CD8-positive, alpha-beta memory T cell (primary cell): ENCODE results near the gene SORCS1. TPM values are rescaled to one million over a fixed set of nuclear protein-coding genes. Genes with fewer than 3 reads are reported as not detected.

Experiments
- CTCF ChIA-PET: fragments of 350-600 bp; sonication (Branson Sonifier 250); formaldehyde crosslinking; loops from one replicate; lab custom pipeline; 2021; ENCODE audit warnings: antibody characterized with exemption; lab: Charles Lee
- POLR2A ChIA-PET: fragments of 350-600 bp; sonication (Branson Sonifier 250); formaldehyde crosslinking; loops from one replicate; lab custom pipeline; 2021; ENCODE audit warnings: antibody characterized with exemption; lab: Charles Lee
- DNase-seq, 5 donors: peaks; one replicate each; pipeline versions ENCODE4 v3.0.0 to v3.0.0-alpha.2; 2020 to 2022; ENCODE audit warnings: mixed read lengths in 1 of 5
- H3K27ac ChIP-seq: one replicate; pipeline ENCODE4 v1.7.0; 2013; ENCODE audit warnings: low read depth, mild to moderate bottlenecking, low read length, moderate library complexity
- H3K27me3 ChIP-seq: 2 replicates; pipeline ENCODE4 v1.7.0; 2013; ENCODE audit warnings: low read length, mild to moderate bottlenecking; ENCODE audit not compliant: insufficient read depth, poor library complexity, severe bottlenecking
- H3K36me3 ChIP-seq: 2 replicates; pipeline ENCODE4 v1.7.0; 2013; ENCODE audit warnings: mild to moderate bottlenecking, low read length, moderate library complexity; ENCODE audit not compliant: insufficient read depth
- H3K4me1 ChIP-seq: 2 replicates; pipeline ENCODE4 v1.7.0; 2013; ENCODE audit warnings: mild to moderate bottlenecking, low read length, moderate library complexity; ENCODE audit not compliant: insufficient read depth
- H3K4me3 ChIP-seq: 2 replicates; pipeline ENCODE4 v1.7.0; 2013; ENCODE audit warnings: mild to moderate bottlenecking, low read length
- H3K9me3 ChIP-seq: 2 replicates; pipeline ENCODE4 v1.7.0; 2013; ENCODE audit warnings: mild to moderate bottlenecking, low read length
- H3K27ac Mint-ChIP-seq, 8 donors: one replicate each; pipeline ENCODE4 v1.8.0; 2020 to 2021; ENCODE audit warnings: mixed read lengths in 8 of 8, mild to moderate bottlenecking in 6 of 8, inconsistent platforms in 3 of 8, moderate library complexity in 3 of 8
- H3K27me3 Mint-ChIP-seq, 2 donors: one replicate each; pipeline ENCODE4 v1.8.0; 2020 to 2021; ENCODE audit warnings: mixed read lengths in 2 of 2, mild to moderate bottlenecking in 1 of 2, moderate library complexity in 1 of 2
- H3K36me3 Mint-ChIP-seq, 3 donors: one replicate each; pipeline ENCODE4 v1.8.0; 2020 to 2021; ENCODE audit warnings: mixed read lengths in 3 of 3, inconsistent platforms in 1 of 3, mild to moderate bottlenecking in 1 of 3
- H3K4me1 Mint-ChIP-seq, 3 donors: one replicate each; pipeline ENCODE4 v1.8.0; 2020 to 2021; ENCODE audit warnings: mixed read lengths in 3 of 3, inconsistent platforms in 1 of 3, mild to moderate bottlenecking in 1 of 3
- H3K4me3 Mint-ChIP-seq, 7 donors: one replicate each; pipeline ENCODE4 v1.8.0; 2020 to 2021; ENCODE audit warnings: mixed read lengths in 7 of 7, mild to moderate bottlenecking in 6 of 7, moderate library complexity in 4 of 7, inconsistent platforms in 2 of 7
- H3K9me3 Mint-ChIP-seq, 5 donors: one replicate each; pipeline ENCODE4 v1.8.0; 2020 to 2022; ENCODE audit warnings: mixed read lengths in 5 of 5, mild to moderate bottlenecking in 3 of 5, moderate library complexity in 2 of 5, inconsistent platforms in 1 of 5
- polyA plus RNA-seq: library from polyadenylated mRNA; unstranded; fragments of 300-500 nt; fragmentation: Illumina TruSeq; gene quantifications from one replicate; pipeline ENCODE4 v1.2.3, GENCODE V29; 2021
- total RNA-seq, 2 experiments: library from RNA; stranded (reverse); gene quantifications; one replicate each; pipeline ENCODE4 v1.2.3, GENCODE V29; 2021

The SORCS1 gene
- total and polyA plus RNA-seq, 3 experiments from 2014 or later, result not detected

DNA sequence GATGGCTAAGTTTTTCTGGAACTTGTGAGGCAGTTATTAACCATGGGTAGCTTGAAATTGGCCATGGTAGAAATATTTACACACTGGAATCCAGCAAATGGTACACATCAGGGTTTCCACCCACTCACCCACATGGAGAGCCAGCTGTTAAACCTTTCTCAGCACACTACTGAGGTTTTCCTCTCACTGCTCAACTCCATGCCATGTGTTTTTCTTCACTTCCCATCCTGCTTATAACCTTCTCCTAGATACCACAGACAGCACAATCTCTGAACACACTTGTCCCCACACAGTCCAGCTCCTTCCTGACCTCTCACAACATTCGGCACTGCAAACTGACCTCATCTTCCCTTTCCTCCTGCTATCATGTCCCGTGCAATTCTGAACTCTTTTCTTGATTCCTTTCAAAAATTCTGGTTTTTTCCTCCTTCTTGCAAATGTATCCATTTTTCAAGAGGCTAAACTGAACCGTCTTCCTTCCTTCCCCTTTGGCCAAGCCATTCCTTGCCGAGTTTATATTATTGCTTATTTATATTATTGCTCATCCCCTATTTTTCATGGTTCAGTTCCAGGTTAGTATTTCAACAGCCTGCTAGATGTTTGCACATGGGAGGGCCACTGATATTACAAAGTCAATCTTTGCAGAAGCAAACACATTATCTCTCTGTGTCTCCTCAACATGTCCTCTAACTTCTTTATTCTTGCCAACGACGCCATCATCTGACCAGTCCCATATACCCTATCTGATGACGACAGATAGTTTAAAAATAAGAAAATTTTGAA, 606.4 kb downstream of the SORCS1 start:
- Histone ChIP-seq H3K4me1 (no peaks in the 10 kb centered on the region), H3K27me3 (no peaks in the 10 kb centered on the region), H3K27ac (no peak overlapping the region), H3K4me3 (no peak overlapping the region), H3K9me3 (no peaks in the 10 kb centered on the region), H3K36me3 (no peaks in the 10 kb centered on the region)
- Mint-ChIP-seq H3K4me1 (no peaks in the 10 kb centered on the region), H3K27ac (no peak overlapping the region), H3K9me3 (peaks cover 4 to 19% (median 8%) of the 10 kb centered on the region in 5 donors), H3K36me3 (peaks cover 0 to 1% (median 0%) of the 10 kb centered on the region in 3 donors), H3K27me3 (no peaks in the 10 kb centered on the region), H3K4me3 (no peak overlapping the region)
- no peak for DNase-seq
- ChIA-PET CTCF (no interaction called here), POLR2A (no interaction called here)

- H3K9me3 ChIP-seq, result no peaks in the 10 kb centered on the region
- Mint-ChIP-seq H3K4me1 (no peaks in the 10 kb centered on the region), H3K4me3 (no peak overlapping the region), H3K27ac (no peak overlapping the region), H3K27me3 (no peaks in the 10 kb centered on the region), H3K9me3 (peaks cover 4 to 26% (median 8%) of the 10 kb centered on the region in 5 donors), H3K36me3 (peaks cover 0 to 1% (median 0%) of the 10 kb centered on the region in 3 donors)
- DNase-seq, result no peak
- POLR2A ChIA-PET, result no interaction called here
- H3K27me3 ChIP-seq, result no peaks in the 10 kb centered on the region
- H3K36me3 ChIP-seq, result no peaks in the 10 kb centered on the region
- no peak overlapping the region for H3K27ac ChIP-seq
- no peak overlapping the region for H3K4me3 ChIP-seq
- CTCF ChIA-PET, result no interaction called here
- no peaks in the 10 kb centered on the region for H3K4me1 ChIP-seq
Observed at GRCh38 chr10:106557053-106557452, 607.5 kb downstream of the SORCS1 start.

DNA sequence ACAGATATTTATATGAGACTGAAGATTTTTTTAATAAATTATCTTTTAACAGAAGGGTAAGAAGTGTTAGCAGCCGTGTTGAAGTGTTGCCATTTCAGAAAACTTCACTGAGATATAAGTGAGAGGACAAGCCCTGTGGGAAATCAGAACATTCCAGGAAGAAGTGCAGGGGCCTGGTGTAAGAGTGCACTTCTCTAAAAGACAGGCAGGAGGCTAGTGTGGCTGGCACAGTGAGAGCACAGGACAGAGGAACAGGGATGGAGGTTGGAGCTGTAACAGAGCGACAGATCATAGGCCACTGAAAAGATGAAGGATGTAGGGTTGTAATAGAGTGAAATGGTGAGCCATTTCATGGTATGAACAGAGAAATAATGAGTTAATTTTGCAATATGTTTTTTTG, 608.9 kb downstream of the SORCS1 start:
- CTCF ChIA-PET, result no interaction called here
- POLR2A ChIA-PET, result no interaction called here
- Histone ChIP-seq H3K4me1 (no peaks in the 10 kb centered on the region), H3K36me3 (no peaks in the 10 kb centered on the region), H3K4me3 (no peak overlapping the region), H3K9me3 (no peaks in the 10 kb centered on the region), H3K27ac (no peak overlapping the region), H3K27me3 (no peaks in the 10 kb centered on the region)
- H3K27me3 Mint-ChIP-seq, result no peaks in the 10 kb centered on the region
- no peak for DNase-seq
- peaks cover 4 to 22% (median 8%) of the 10 kb centered on the region in 5 donors for H3K9me3 Mint-ChIP-seq
- H3K4me1 Mint-ChIP-seq, result no peaks in the 10 kb centered on the region
- H3K4me3 Mint-ChIP-seq, result no peak overlapping the region
- peaks cover 0 to 1% (median 0%) of the 10 kb centered on the region in 3 donors for H3K36me3 Mint-ChIP-seq
- H3K27ac Mint-ChIP-seq, result no peak overlapping the region

DNA sequence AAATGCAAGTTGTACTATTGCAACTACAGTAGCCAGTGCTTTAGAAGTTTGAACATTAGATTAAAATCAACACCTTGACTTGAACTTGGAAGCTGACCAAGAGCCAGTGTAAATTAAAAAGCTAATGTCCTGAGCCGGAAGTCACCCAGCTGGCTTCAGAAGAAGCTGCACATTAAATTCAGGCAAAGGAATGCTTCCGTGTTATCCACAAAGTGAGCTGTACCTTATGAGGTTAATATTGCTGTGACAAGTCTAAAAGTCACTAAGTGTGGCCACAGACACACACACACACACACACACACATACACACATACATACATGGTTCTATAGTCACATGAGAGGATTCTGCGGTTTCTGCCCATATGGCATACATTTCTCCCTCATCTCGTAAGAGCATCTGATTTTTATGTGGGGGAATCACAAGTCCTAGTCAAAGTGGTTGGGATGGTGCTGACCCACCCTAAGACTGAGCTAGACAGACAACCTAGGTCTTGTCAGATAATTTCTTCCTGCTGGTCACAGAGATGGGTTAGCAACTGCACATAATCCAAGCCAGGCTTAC, 612.9 kb downstream of the SORCS1 start:
- no peaks in the 10 kb centered on the region for H3K4me1 Mint-ChIP-seq
- DNase-seq, result no peak

GRCh38 chr10:106548832-106549231, 615.7 kb downstream of the SORCS1 start:
- H3K27ac ChIP-seq, result no peak overlapping the region
- no peak for DNase-seq
- H3K4me1 ChIP-seq, result no peaks in the 10 kb centered on the region
- no peaks in the 10 kb centered on the region for H3K4me1 Mint-ChIP-seq
- H3K27me3 ChIP-seq, result no peaks in the 10 kb centered on the region
- no peaks in the 10 kb centered on the region for H3K36me3 ChIP-seq
- no peak overlapping the region for H3K4me3 ChIP-seq
- ChIA-PET POLR2A (no interaction called here), CTCF (no interaction called here)
- H3K27me3 Mint-ChIP-seq, result no peaks in the 10 kb centered on the region
- peaks cover 0 to 24% (median 14%) of the 10 kb centered on the region in 5 donors for H3K9me3 Mint-ChIP-seq
- H3K27ac Mint-ChIP-seq, result no peak overlapping the region
- H3K4me3 Mint-ChIP-seq, result no peak overlapping the region
- H3K9me3 ChIP-seq, result no peaks in the 10 kb centered on the region
- H3K36me3 Mint-ChIP-seq, result no peaks in the 10 kb centered on the region

More for the DNA sequence above, 612.9 kb downstream of the SORCS1 start:
- POLR2A ChIA-PET, result no interaction called here
- H3K4me1 ChIP-seq, result no peaks in the 10 kb centered on the region
- H3K27ac ChIP-seq, result no peak overlapping the region
- no peaks in the 10 kb centered on the region for H3K27me3 ChIP-seq
- no peaks in the 10 kb centered on the region for H3K9me3 ChIP-seq
- no peak overlapping the region for H3K4me3 ChIP-seq
- no peaks in the 10 kb centered on the region for H3K36me3 ChIP-seq
- no peaks in the 10 kb centered on the region for H3K36me3 Mint-ChIP-seq
- H3K4me3 Mint-ChIP-seq, result no peak overlapping the region
- H3K9me3 Mint-ChIP-seq, result peaks cover 0 to 23% (median 14%) of the 10 kb centered on the region in 5 donors
- CTCF ChIA-PET, result no interaction called here
- no peak overlapping the region for H3K27ac Mint-ChIP-seq
- H3K27me3 Mint-ChIP-seq, result no peaks in the 10 kb centered on the region

DNA sequence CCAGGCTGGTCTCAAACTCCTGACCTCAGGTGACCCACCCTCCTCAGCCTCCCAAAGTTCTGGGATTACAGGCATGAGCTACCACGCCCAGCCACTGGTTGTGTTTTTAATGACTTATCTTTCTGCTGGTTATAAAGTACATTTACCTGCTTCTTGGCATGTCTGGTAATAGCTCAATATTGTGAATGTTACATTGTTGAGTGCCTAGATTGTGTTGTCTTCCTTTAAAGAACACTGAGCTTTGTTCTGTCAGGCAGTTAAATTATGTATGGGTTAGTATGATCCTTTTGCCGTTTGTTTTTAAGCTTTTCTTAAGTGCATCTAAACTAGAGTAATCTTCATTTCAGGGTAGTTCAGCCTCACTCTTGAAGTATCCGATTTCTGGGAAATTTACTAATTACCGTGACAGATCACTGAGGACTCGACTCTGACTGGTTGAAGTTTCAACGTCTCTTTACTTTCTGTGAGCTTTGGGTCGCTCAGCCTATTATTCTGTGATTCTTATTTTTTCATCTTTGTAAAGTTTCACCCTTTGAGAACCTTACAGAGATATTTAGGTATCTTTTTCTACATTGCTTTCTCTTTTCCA, 617.4 kb downstream of the SORCS1 start:
- Histone ChIP-seq H3K27me3 (no peaks in the 10 kb centered on the region), H3K36me3 (no peaks in the 10 kb centered on the region), H3K4me3 (no peak overlapping the region), H3K27ac (no peak overlapping the region), H3K9me3 (no peaks in the 10 kb centered on the region), H3K4me1 (no peaks in the 10 kb centered on the region)
- no peak for DNase-seq
- POLR2A ChIA-PET, result no interaction called here
- CTCF ChIA-PET, result no interaction called here
- Mint-ChIP-seq H3K4me3 (no peak overlapping the region), H3K27ac (no peak overlapping the region), H3K4me1 (no peaks in the 10 kb centered on the region), H3K9me3 (peaks cover 0 to 14% (median 12%) of the 10 kb centered on the region in 5 donors), H3K36me3 (no peaks in the 10 kb centered on the region), H3K27me3 (no peaks in the 10 kb centered on the region)

- H3K4me1 Mint-ChIP-seq, result no peaks in the 10 kb centered on the region
- ChIA-PET POLR2A (no interaction called here), CTCF (no interaction called here)
- Histone ChIP-seq H3K9me3 (no peaks in the 10 kb centered on the region), H3K4me3 (no peak overlapping the region), H3K36me3 (no peaks in the 10 kb centered on the region), H3K27ac (no peak overlapping the region), H3K27me3 (no peaks in the 10 kb centered on the region), H3K4me1 (no peaks in the 10 kb centered on the region)
- H3K27me3 Mint-ChIP-seq, result no peaks in the 10 kb centered on the region
- no peak overlapping the region for H3K4me3 Mint-ChIP-seq
- DNase-seq, result no peak
- H3K27ac Mint-ChIP-seq, result no peak overlapping the region
- H3K36me3 Mint-ChIP-seq, result no peaks in the 10 kb centered on the region
- peaks cover 3 to 10% (median 8%) of the 10 kb centered on the region in 5 donors for H3K9me3 Mint-ChIP-seq
Observed at GRCh38 chr10:106542461-106542860, 622.0 kb downstream of the SORCS1 start.

DNA sequence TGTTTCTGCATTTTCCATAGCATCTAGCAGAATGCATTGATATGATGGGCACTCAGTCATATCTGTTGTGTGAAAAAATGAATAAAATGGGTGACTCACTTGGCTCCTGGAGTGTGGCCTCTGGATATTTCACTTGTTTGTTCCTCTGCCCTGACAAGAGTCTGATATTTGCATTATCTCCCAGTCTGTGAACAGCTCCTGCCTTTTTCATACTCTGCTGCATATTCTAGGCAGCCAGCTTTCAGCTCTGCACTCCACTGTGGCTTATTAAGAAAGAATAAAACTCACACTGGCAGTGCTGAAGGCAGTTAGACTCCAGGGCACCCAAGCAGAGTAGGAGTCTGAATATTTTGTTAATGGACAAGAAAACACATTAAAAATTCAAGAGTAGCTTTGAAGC, 623.9 kb downstream of the SORCS1 start:
- H3K27ac ChIP-seq, result no peak overlapping the region
- no peaks in the 10 kb centered on the region for H3K27me3 Mint-ChIP-seq
- DNase-seq, result no peak
- no peaks in the 10 kb centered on the region for H3K9me3 ChIP-seq
- peaks cover 2 to 10% (median 5%) of the 10 kb centered on the region in 5 donors for H3K9me3 Mint-ChIP-seq
- H3K27me3 ChIP-seq, result no peaks in the 10 kb centered on the region
- H3K36me3 Mint-ChIP-seq, result no peaks in the 10 kb centered on the region
- no peak overlapping the region for H3K4me3 Mint-ChIP-seq
- H3K4me3 ChIP-seq, result no peak overlapping the region
- ChIA-PET POLR2A (no interaction called here), CTCF (no interaction called here)
- H3K36me3 ChIP-seq, result no peaks in the 10 kb centered on the region
- no peak overlapping the region for H3K27ac Mint-ChIP-seq
- H3K4me1 Mint-ChIP-seq, result no peaks in the 10 kb centered on the region
- H3K4me1 ChIP-seq, result no peaks in the 10 kb centered on the region
